ENCODE results near the gene SHC1. TPM values are rescaled to one million over a fixed set of nuclear protein-coding genes. Genes with fewer than 3 reads are reported as not detected.

SHC1 gene
- total RNA-seq, 3 donors from 2014 or later (not counting 1 experiment from before 2014, with no cell fraction given): 94.6 to 112 (median 96.8) TPM

DNA sequence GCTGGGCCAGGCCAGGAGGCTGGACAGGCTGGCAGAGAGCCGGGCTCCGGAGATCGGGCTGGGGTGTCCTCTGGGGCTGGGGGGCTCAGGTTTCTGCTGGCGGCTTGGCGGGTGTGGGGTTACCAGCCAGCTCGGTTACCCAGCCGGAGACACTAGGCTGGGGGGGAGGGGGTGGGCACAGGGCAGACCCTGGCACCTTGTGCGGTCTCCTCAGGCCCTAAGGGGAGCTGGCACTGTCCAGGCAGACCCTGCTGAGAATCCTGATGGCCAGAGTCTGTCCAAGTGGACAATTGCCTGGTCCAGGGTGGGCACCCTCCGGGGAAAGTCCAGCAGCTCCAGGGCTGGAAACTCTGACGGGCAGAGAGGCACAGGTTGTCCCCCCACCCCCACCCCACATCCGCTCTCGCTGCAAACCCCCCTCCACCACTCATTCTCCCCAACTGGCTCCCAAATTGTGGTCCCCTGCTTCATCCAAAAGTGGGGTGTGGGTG, 38.7 kb upstream of the SHC1 start:
- no peaks in the 10 kb centered on the region for H3K9me3 Mint-ChIP-seq
- ATAC-seq (no peak), DNase-seq (peak in 1 of 2 donors; percentile 51)
- H3K27me3 Mint-ChIP-seq (ENCODE audit: low read depth in 2 of 2): no peaks in the 10 kb centered on the region
- Histone ChIP-seq H3K36me3 (ENCODE audit: control insufficient read depth, insufficient read depth, low read length) (peaks cover 2% of the 10 kb centered on the region), H3K4me1 (ENCODE audit: control insufficient read depth, insufficient read depth, low read length) (peaks cover 97% of the 10 kb centered on the region), H3K9me3 (ENCODE audit: control insufficient read depth, insufficient read depth, low read length) (no peaks in the 10 kb centered on the region), H3K4me3 (ENCODE audit: low read length) (peak overlapping the region; percentile 12), H3K27ac (ENCODE audit: low read length) (peak overlapping the region; percentile 20), H3K27me3 (ENCODE audit: control insufficient read depth, insufficient read depth, low read length) (no peaks in the 10 kb centered on the region)
- 96% methylated on average over 10 of the region's 12 CpGs for WGBS (ENCODE audit: insufficient coverage)
- no peak for TF ChIP-seq CTCF (IDR thresholded peaks at IDR 0.05)
- peak overlapping the region in 1 of 2 donors; percentile 60 for H3K27ac Mint-ChIP-seq
- intact Hi-C loops (cut with micrococcal nuclease): no loop called here
- H3K4me1 Mint-ChIP-seq: peaks cover 28 to 93% of the 10 kb centered on the region in 2 donors
- H3K36me3 Mint-ChIP-seq: no peaks in the 10 kb centered on the region
- H3K4me3 Mint-ChIP-seq: peak overlapping the region; percentile 61

DNA sequence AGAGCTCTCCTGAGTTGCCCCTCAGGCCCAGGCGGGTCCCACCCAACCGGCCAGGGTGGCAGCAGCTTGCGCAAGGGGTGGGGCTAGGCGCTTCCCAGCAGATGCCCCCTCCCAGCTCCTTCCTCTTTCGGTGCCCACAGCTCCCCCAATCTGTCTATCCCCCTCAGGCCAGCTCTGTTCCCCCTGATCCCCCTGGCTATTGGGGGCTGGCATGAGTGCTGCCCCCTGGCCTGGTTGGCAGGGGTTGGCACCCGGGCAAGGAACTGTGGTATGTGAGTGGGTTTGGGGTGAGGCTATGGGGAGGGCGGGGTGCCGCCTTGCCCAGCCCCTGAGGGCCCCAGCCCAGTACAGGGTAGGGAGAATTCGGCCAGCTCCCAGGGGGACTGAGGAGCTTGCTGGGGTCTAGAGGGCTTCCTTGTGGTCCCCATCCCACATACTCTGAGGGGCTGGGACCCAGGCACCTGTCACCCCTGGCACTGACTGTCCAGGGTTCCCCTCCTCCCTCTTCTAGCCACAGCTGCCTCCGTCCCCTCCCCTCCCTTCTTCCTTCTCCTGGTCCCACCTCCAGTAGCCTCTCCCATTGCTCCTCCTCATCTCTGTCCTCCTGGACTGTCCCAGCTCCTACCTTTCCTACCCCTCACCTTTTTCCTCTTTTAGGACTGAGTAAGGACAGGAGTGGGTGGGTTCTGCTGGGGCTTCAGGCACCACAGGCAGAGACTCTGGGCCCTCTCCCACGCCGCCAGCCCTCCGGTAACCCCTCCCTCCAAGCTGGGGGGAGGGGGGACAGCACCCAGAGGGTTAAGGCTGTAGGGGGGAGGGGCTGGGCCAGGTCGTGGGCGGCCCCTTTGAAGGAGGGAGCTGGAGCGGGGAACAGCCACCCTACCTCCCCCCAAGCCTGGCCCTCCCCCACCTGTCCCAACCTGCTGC, 37.7 kb upstream of the SHC1 start:
- H3K36me3 ChIP-seq (ENCODE audit: control insufficient read depth, insufficient read depth, low read length): no peaks in the 10 kb centered on the region
- peak overlapping the region in 1 of 2 donors; percentile 60 for H3K27ac Mint-ChIP-seq
- H3K9me3 Mint-ChIP-seq: no peaks in the 10 kb centered on the region
- no peak for ATAC-seq
- intact Hi-C loops (cut with micrococcal nuclease): no loop called here
- peak overlapping the region; percentile 12 for H3K4me3 ChIP-seq (ENCODE audit: low read length)
- peaks cover 31 to 95% of the 10 kb centered on the region in 2 donors for H3K4me1 Mint-ChIP-seq
- peak in 1 of 2 donors; percentile 31 for DNase-seq
- no peaks in the 10 kb centered on the region for H3K27me3 ChIP-seq (ENCODE audit: control insufficient read depth, insufficient read depth, low read length)
- TF ChIP-seq CTCF (IDR thresholded peaks at IDR 0.05): no peak
- WGBS (ENCODE audit: insufficient coverage): 63% methylated on average over 11 of the region's 16 CpGs
- no peaks in the 10 kb centered on the region for H3K9me3 ChIP-seq (ENCODE audit: control insufficient read depth, insufficient read depth, low read length)
- no peaks in the 10 kb centered on the region for H3K27me3 Mint-ChIP-seq (ENCODE audit: low read depth in 2 of 2)
- H3K4me1 ChIP-seq (ENCODE audit: control insufficient read depth, insufficient read depth, low read length): peaks cover 97% of the 10 kb centered on the region
- H3K36me3 Mint-ChIP-seq: no peaks in the 10 kb centered on the region
- peak overlapping the region; percentile 11 for H3K27ac ChIP-seq (ENCODE audit: low read length)
- no peak overlapping the region for H3K4me3 Mint-ChIP-seq

DNA sequence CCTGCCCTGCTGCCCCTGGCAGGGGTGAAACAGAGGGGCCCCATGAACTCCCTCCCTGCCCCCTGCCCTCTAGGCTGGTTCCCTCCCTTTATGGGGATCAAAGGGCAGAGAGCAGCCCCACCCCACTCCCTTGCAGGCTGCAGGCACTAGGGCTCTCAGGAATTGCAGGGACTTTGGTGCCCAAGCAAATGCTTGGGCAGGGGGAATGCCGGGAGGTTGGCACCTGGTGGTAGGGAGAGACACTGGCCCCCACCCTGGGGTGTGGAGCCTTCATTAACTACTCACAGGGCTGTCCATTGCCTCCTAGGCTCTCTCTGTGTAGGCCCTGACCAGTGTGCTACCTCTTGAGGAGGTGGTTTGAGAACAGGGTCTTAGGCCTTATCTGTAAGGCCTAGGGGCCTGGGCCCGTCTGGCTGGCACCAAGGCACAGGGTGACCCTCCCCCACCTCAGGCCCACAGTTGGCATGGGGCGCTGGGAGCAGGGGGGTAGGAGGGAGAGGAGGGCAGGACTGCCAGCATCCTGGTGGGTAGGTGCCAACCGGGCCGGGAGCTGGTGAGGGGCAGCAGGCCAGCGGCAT, 36.8 kb upstream of the SHC1 start:
- Mint-ChIP-seq H3K4me1 (peaks cover 25 to 90% of the 10 kb centered on the region in 2 donors), H3K9me3 (no peaks in the 10 kb centered on the region), H3K36me3 (no peaks in the 10 kb centered on the region), H3K27ac (peak overlapping the region in 1 of 2 donors; percentile 92), H3K4me3 (no peak overlapping the region), H3K27me3 (ENCODE audit: low read depth in 2 of 2) (no peaks in the 10 kb centered on the region)
- Histone ChIP-seq H3K4me1 (ENCODE audit: control insufficient read depth, insufficient read depth, low read length) (peaks cover 93% of the 10 kb centered on the region), H3K27ac (ENCODE audit: low read length) (no peak overlapping the region), H3K9me3 (ENCODE audit: control insufficient read depth, insufficient read depth, low read length) (no peaks in the 10 kb centered on the region), H3K4me3 (ENCODE audit: low read length) (no peak overlapping the region), H3K36me3 (ENCODE audit: control insufficient read depth, insufficient read depth, low read length) (no peaks in the 10 kb centered on the region), H3K27me3 (ENCODE audit: control insufficient read depth, insufficient read depth, low read length) (no peaks in the 10 kb centered on the region)
- DNase-seq (peak in 1 of 2 donors; percentile 20), ATAC-seq (no peak)
- no peak for TF ChIP-seq CTCF (IDR thresholded peaks at IDR 0.05)
- 85% methylated on average over 6 of the region's 6 CpGs for WGBS (ENCODE audit: insufficient coverage)
- intact Hi-C loops (cut with micrococcal nuclease): no loop called here
